GM19467 (cell line): Measurements from ENCODE around the gene WDR27.
"Not testable (repeated sequence)": the region's sequence is repeated elsewhere in the genome, so short reads cannot be mapped to it uniquely, and the experiment has no call there.

Experiments
- ATAC-seq: cut with Tn5 transposase; IDR thresholded peaks from one replicate; pipeline ENCODE4 v1.9.1; 2021; ENCODE audit warnings: mild to moderate bottlenecking, moderate library complexity; ENCODE audit not compliant: unreplicated experiment

The WDR27 gene

DNA sequence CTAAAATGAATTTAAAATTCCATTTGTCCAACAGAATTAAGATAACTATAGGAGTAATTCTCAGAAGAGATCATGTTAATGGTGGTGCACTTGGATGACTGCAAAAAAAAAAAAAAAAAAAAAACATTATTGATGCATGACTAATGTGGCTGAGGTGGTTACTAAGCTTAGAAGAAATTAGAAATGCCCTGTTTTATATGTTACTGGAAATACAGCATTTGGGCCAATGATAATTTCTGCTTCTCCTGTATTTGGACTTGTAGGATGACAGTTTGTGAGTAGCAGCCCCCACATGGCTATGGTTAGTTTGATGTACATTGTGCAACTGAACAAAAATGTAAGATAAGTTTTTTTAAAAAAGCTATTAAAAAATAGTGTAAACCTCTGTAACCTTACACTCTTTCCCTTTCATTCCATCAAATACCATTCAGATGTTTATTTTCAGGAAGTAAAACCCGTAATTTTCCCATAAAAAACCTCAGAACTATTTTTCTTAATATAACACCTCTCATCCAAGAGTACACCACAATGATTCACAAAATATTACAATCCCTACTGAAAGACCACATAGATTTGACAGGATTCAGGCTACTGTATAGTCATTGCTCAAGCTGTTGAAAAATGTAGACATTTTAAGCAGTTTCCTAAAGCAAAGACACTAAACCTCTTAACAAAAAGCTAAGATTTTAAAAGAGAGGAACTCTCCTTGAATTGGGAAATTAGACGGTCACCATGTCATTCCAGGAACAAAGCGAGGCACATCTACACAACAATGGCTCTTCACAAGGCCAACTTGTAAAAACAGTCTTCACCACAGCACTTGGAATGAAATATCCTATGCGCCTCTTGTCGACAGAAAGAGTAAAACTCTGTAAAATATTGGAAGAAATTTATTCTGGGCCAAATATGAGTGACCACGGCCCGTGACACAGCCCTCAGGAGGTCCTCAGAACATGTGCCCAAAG is 83.0 kb downstream of the WDR27 start:
- no peak for ATAC-seq

DNA sequence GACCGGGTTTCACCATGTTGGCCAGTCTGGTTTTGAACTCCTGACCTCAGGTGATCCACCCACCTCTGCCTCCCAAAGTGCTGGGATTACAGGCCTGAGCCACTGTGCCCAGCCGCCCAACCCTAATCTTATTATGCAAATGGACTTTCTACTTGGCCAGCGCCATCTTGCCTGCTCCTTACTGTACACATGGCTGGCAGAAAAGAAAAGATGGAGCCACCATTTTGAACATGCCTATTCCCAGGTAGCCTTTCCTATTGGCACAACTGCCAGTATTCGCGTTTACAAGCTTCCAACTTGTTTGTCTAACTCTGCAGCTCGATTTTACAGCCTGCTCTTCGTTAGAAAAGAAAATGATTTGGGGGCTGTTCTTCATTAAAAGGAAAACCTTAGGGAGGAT is 84.3 kb downstream of the WDR27 start:
- ATAC-seq = no peak

DNA sequence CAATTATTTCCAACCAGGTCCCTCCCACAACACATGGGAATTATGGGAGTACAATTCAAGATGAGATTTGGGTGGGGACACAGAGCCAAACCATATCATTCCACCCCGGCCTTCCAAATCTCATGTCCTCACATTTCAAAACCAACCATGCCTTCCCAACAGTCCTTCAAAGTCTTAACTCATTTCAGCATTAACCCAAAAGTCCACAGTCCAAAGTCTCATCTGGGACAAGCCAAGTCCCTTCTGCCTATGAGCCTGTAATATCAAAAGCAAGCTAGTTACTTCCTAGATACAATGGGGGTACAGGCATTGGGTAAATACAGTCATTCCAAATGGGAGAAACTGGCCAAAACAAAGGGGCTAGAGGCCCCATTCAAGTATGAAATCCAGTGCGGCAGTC is 93.2 kb downstream of the WDR27 start:
- ATAC-seq = not testable (repeated sequence)

DNA sequence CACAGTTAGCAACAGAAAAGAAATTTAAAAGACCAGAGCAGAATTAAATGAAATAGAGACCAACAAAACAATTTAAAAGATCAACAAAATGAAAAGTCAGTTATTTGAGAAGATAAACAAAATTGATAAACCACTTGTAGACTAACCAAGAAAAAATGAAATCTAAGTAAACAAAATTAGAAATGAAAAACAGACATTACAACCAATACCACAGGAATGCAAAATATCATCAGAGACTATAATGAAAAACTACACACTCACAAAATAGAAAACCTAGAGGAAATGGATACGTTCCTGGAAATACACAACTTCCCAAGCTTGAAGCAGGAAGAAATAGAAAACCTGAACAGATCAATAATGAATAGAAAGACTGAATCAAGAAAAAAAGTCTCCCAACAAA is 97.8 kb downstream of the WDR27 start:
- ATAC-seq = no peak

- not testable (repeated sequence) for ATAC-seq
Observed at GRCh38 chr6:169601129-169601528, 100.7 kb downstream of the WDR27 start.

DNA sequence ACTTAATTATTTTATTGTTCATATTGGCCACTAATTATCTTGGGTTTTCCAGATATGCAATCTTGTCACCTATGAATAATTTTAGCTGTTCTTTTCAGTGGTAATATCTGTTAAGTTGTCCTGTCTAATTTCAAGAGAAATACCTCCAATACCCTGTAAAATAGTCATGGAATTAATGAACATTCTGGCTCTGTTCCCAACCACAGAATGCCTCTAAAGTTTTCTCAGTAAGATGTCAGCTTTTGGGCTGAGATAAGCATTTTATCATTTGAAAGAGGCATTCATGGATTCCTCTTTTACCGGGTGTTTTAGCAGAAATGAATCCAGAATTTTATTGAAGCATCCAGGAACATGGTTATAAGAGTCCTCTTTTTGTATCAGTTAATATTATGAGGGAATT is 109.3 kb downstream of the WDR27 start:
- ATAC-seq = no peak

DNA sequence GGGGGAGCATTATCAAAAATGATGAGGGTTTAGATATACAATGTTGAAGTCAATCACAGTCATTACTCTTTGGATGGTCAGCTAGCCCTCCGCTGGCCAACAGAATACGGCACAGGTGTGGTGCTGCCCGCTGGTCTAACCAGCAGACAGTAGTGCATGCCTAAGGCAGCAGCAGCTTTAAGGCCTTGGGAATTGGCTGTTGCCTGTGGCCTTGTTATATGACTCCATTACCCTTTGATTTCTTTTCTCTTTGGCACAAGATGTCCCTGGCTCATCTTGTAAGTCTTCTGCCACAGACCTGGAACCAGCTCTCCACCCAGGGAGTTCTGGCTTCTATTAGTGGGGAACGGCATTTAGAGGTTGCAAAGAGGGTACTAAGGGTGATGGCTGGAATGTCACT is 110.2 kb downstream of the WDR27 start:
- ATAC-seq = no peak

DNA sequence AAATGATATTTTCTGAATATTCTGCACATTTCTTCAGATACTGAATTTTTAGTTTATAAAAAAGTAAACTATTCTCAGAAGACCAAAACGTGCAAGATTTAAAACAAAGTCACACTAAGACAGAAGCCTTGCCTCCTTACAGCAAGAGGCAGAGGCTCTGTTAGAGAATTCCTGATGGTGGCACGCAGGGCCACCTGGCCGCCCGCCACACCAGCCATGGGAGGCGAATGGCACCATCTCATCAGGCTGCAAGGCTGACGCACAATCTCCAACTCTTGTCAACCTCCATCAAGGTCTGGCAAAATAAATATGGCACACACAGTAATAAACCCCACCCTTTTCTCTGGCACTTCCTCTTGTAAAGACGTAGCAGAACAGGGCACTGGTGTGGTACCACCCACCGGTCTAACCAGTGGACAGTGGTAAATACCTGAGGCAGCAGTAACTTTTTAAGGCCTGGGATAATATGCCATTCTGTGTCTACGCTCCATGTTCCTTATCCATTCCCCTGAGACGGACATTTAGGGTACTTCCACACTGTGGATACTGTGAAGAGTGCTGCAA is 111.4 kb downstream of the WDR27 start:
- no peak for ATAC-seq

DNA sequence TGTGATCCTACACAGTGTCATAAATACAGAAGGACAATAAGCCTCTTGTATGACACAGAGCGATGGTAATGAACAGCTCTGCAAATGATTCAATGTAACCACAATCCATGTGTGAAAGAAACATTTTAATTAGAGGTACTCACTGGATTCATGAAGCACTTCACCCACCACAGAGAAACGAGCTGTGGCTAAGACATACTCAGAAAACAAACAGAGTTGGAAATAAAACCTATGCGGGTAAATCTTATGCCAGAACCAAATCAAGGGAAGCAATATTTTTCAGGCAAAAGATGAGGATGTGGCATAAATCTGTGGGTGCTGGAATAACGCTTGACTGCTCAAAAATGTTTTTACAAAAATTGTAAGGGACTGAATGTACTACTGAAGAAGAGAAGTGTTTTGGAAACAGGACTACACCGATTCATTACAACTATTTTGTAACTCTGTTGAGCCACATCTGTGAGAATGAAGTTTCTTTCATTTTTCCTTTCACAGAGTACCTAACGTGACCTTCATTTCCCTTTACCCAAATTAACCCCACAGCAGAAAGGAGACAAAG is 112.1 kb downstream of the WDR27 start:
- peak; percentile 67 for ATAC-seq

- ATAC-seq = peak; percentile 61
Observed at GRCh38 chr6:169589293-169589692, 112.5 kb downstream of the WDR27 start.

GRCh38 chr6:169587975-169588374 is 113.9 kb downstream of the WDR27 start:
- no peak for ATAC-seq

DNA sequence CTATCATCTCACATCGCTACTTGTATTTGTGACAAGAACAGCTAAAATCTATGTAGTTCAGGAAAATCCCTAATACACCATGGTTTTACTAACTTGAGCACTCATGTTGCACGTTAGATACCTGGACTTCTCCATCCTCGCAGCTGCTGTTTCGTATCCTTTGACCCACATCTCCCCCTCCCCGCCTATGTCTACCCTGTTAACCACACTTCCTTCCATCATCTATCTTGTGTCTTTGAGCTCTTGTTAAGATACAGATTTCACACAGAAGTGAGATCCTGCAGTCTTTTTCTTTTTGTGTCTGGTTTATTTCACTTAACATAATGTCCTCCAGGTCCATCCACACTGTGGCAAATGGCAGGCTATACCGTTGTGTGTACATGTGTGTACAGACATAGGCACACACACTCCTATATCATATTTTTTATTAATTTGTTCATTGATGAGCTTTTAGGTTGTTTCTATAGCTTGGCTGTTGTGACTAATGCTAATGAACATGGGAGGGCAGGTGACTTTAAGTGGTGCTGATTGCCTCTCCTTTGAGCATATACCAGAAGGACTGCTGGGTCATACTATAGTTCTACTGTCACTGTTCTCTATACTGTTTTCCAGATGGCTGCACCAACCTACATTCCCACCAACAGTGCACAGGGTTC is 117.8 kb downstream of the WDR27 start:
- peak; percentile 60 for ATAC-seq

- no peak for ATAC-seq
Observed at GRCh38 chr6:169579407-169580111, 122.3 kb downstream of the WDR27 start.

- no peak for ATAC-seq
Observed at GRCh38 chr6:169577974-169578373, 123.9 kb downstream of the WDR27 start.

GRCh38 chr6:169577236-169577635 is 124.6 kb downstream of the WDR27 start:
- ATAC-seq = no peak

- ATAC-seq = no peak
Observed at GRCh38 chr6:169575821-169576220, 126.0 kb downstream of the WDR27 start.

DNA sequence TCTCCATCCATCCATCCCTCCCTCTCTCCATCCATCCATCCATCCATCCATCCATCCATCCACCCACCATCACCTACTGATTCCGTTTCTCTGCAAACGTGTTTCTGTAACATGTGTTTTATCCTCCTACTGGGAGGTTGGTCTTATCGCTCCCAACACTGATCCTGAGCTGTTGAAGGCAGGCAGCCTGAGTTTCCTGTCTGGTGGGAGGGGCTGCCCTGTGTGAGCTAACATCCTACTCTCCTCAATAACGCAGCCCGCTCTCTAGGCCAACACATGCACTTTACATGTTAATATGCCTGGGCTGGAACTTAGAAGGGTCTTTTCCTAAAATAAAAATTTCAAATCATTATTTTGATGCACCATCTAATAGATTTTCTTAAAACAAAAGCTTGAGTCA is 126.5 kb downstream of the WDR27 start:
- ATAC-seq = no peak

- no peak for ATAC-seq
Observed at GRCh38 chr6:169574420-169574819, 127.4 kb downstream of the WDR27 start.

DNA sequence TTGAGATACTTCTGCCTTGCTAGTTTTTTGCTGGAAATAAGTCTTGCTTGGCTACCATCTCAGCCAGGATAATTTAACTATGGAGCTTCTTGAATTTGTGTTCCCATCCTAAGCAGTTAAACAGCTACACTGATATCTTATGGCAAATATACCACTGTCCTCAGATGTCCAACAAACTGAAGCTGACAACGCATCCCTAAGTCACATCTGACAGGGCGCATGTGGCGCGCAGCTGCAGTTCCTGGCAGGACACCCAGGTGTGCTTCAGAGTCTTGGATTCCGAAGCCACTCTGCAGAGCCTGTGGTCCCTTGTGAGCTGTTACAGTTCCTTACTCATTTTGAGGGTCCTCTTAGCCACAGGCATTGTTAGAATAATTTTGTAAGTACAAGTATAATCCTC is 127.9 kb downstream of the WDR27 start:
- no peak for ATAC-seq

- no peak for ATAC-seq
Observed at GRCh38 chr6:169571123-169571962, 130.5 kb downstream of the WDR27 start.
